H1 (cell line): ENCODE data around the gene SESN2.

ENCODE experiments used
- KDM1A ChIP-seq: fragments of 200-600, 300-600 bp; sonication (generic); IDR thresholded peaks from 2 replicates; pipeline ENCODE4 v1.7.1; 2016; ENCODE audit warnings: mild to moderate bottlenecking, low read length, borderline replicate concordance
- MAFK ChIP-seq: IDR thresholded peaks from 2 replicates; pipeline ENCODE4 v1.6.1; 2012; ENCODE audit warnings: low read depth, mild to moderate bottlenecking, improper control_type of control experiment, low read length
- RFX5 ChIP-seq: IDR thresholded peaks from 2 replicates; pipeline ENCODE4 v1.6.1; 2011; ENCODE audit warnings: low read depth, low read length, improper control_type of control experiment, borderline replicate concordance
- TEAD4 ChIP-seq: IDR thresholded peaks from 2 replicates; pipeline ENCODE4 v1.6.1; 2012; ENCODE audit warnings: low read depth, low read length, inconsistent platforms, mixed read lengths
- TF ChIP-seq, protein P1 (sequence below), 3 experiments: IDR thresholded peaks; 1 replicate in 2 of 3; 2 replicates in 1 of 3; pipeline versions ENCODE4 v1.5.1 to v1.6.1; 2011; ENCODE audit warnings: low read length in 3 of 3, mild to moderate bottlenecking in 3 of 3, inconsistent platforms in 2 of 3, low read depth in 1 of 3, moderate library complexity in 1 of 3; ENCODE audit not compliant: insufficient read depth in 1 of 3; ENCODE audit errors: control extremely low read depth in 1 of 3

- TF ChIP-seq, protein P1, sequence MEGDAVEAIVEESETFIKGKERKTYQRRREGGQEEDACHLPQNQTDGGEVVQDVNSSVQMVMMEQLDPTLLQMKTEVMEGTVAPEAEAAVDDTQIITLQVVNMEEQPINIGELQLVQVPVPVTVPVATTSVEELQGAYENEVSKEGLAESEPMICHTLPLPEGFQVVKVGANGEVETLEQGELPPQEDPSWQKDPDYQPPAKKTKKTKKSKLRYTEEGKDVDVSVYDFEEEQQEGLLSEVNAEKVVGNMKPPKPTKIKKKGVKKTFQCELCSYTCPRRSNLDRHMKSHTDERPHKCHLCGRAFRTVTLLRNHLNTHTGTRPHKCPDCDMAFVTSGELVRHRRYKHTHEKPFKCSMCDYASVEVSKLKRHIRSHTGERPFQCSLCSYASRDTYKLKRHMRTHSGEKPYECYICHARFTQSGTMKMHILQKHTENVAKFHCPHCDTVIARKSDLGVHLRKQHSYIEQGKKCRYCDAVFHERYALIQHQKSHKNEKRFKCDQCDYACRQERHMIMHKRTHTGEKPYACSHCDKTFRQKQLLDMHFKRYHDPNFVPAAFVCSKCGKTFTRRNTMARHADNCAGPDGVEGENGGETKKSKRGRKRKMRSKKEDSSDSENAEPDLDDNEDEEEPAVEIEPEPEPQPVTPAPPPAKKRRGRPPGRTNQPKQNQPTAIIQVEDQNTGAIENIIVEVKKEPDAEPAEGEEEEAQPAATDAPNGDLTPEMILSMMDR (IDR thresholded peaks at IDR 0.05; ENCODE audit: control extremely low read depth in 1 of 3, insufficient read depth in 1 of 3, low read depth in 1 of 3, low read length in 3 of 3), result no peak
- TF ChIP-seq MAFK, result no peak
- no peak for TF ChIP-seq RFX5
- no peak for TF ChIP-seq TEAD4
- TF ChIP-seq KDM1A, result no peak
These were observed 67.2 kb downstream of the SESN2 start for GRCh38 chr1:28326515-28326914.
